ENCODE results near the gene OR6K6. TPM values are rescaled to one million over a fixed set of nuclear protein-coding genes. Genes with fewer than 3 reads are reported as not detected.

Gene OR6K6
- not detected in 2 replicates for total RNA-seq (2022)
- Bru-seq, nascent RNA = not detected
- not detected for BruChase-seq, experiment 1, labeled RNA remaining after a 6-hour chase
- BruChase-seq, experiment 2, labeled RNA remaining after a 2-hour chase = not detected
- long read RNA-seq = 0 reads

GRCh38 chr1:158754420-158754819 lies at the start of gene OR6K6:
Gene OR6K6 (plus strand): TSS chr1:158754720. CDS start chr1:158754888, 168 bp downstream.
- TF ChIP-seq CTCF (IDR thresholded peaks at IDR 0.05; ENCODE audit: unreplicated experiment) = no peak
- H3K9me3 Mint-ChIP-seq (ENCODE audit: low read depth, unreplicated experiment) = no peaks in the 10 kb centered on the region
- no peak within 1 kb of the TSS for H3K27ac Mint-ChIP-seq (ENCODE audit: unreplicated experiment)
- CTCF ChIA-PET = no interaction called here
- H3K27me3 Mint-ChIP-seq (ENCODE audit: unreplicated experiment) = peaks cover 46% of the 10 kb centered on the region
- intact Hi-C loops (cut with micrococcal nuclease; ENCODE audit: unreplicated experiment) = no loop called here
- BruUV-seq (replicated peaks) = no TSS peak
- no peaks in the 10 kb centered on the region for H3K36me3 Mint-ChIP-seq (ENCODE audit: insufficient read depth, unreplicated experiment)
- DNase-seq = no peak
- no peaks in the 10 kb centered on the region for H3K4me1 Mint-ChIP-seq (ENCODE audit: low read depth, unreplicated experiment)
- H3K4me3 Mint-ChIP-seq (ENCODE audit: low read depth, unreplicated experiment) = no peak within 1 kb of the TSS

- intact Hi-C loops (cut with micrococcal nuclease; ENCODE audit: unreplicated experiment) = no loop called here
- CTCF ChIA-PET = no interaction called here
- no peak overlapping the region for H3K4me3 Mint-ChIP-seq (ENCODE audit: low read depth, unreplicated experiment)
- H3K27ac Mint-ChIP-seq (ENCODE audit: unreplicated experiment) = no peak overlapping the region
- no peaks in the 10 kb centered on the region for H3K4me1 Mint-ChIP-seq (ENCODE audit: low read depth, unreplicated experiment)
- BruUV-seq (replicated peaks) = no TSS peak
- no peaks in the 10 kb centered on the region for H3K9me3 Mint-ChIP-seq (ENCODE audit: low read depth, unreplicated experiment)
- no peaks in the 10 kb centered on the region for H3K27me3 Mint-ChIP-seq (ENCODE audit: unreplicated experiment)
- DNase-seq = no peak
- no peaks in the 10 kb centered on the region for H3K36me3 Mint-ChIP-seq (ENCODE audit: insufficient read depth, unreplicated experiment)
- TF ChIP-seq CTCF (IDR thresholded peaks at IDR 0.05; ENCODE audit: unreplicated experiment) = no peak
Observed at GRCh38 chr1:158706096-158706495, 48.4 kb upstream of the OR6K6 start.

GRCh38 chr1:158711098-158711497 lies 43.4 kb upstream of the OR6K6 start:
- DNase-seq = no peak
- Mint-ChIP-seq H3K4me3 (ENCODE audit: low read depth, unreplicated experiment) (no peak overlapping the region), H3K27me3 (ENCODE audit: unreplicated experiment) (no peaks in the 10 kb centered on the region), H3K4me1 (ENCODE audit: low read depth, unreplicated experiment) (no peaks in the 10 kb centered on the region), H3K9me3 (ENCODE audit: low read depth, unreplicated experiment) (peaks cover 2% of the 10 kb centered on the region), H3K36me3 (ENCODE audit: insufficient read depth, unreplicated experiment) (no peaks in the 10 kb centered on the region), H3K27ac (ENCODE audit: unreplicated experiment) (no peak overlapping the region)
- intact Hi-C loops (cut with micrococcal nuclease; ENCODE audit: unreplicated experiment) = loop anchor here (10.0 kb wide), 1 partner anchor 364 kb away; the partner anchor contains the start of gene AIM2
- no TSS peak for BruUV-seq (replicated peaks)
- CTCF ChIA-PET = no interaction called here
- no peak for TF ChIP-seq CTCF (IDR thresholded peaks at IDR 0.05; ENCODE audit: unreplicated experiment)

- no peaks in the 10 kb centered on the region for H3K36me3 Mint-ChIP-seq (ENCODE audit: insufficient read depth, unreplicated experiment)
- no peaks in the 10 kb centered on the region for H3K27me3 Mint-ChIP-seq (ENCODE audit: unreplicated experiment)
- no peak for DNase-seq
- no peak for TF ChIP-seq CTCF (IDR thresholded peaks at IDR 0.05; ENCODE audit: unreplicated experiment)
- H3K4me1 Mint-ChIP-seq (ENCODE audit: low read depth, unreplicated experiment) = no peaks in the 10 kb centered on the region
- H3K4me3 Mint-ChIP-seq (ENCODE audit: low read depth, unreplicated experiment) = no peak overlapping the region
- CTCF ChIA-PET = no interaction called here
- no peak overlapping the region for H3K27ac Mint-ChIP-seq (ENCODE audit: unreplicated experiment)
- peaks cover 2% of the 10 kb centered on the region for H3K9me3 Mint-ChIP-seq (ENCODE audit: low read depth, unreplicated experiment)
- BruUV-seq (replicated peaks) = no TSS peak
- intact Hi-C loops (cut with micrococcal nuclease; ENCODE audit: unreplicated experiment) = loop anchor here (10.0 kb wide), 1 partner anchor 360 kb away; the partner anchor contains the start of gene AIM2
Observed at GRCh38 chr1:158714754-158715153, 39.8 kb upstream of the OR6K6 start.

Data from Calu3 (cell line).